Activated naive CD8-positive, alpha-beta T cell treated with anti-CD3 and anti-CD28 coated beads for 36 hours (primary cell): Measurements from ENCODE around the gene SLC66A2. TPM values are rescaled to one million over a fixed set of nuclear protein-coding genes. Genes with fewer than 3 reads are reported as not detected.
"Not testable (repeated sequence)": the region's sequence is repeated elsewhere in the genome, so short reads cannot be mapped to it uniquely, and the experiment has no call there.

Source experiments
- DNase-seq: peaks from one replicate; pipeline ENCODE4 v3.0.0; 2021
- H3K27ac Mint-ChIP-seq: one replicate; pipeline ENCODE4 v1.8.0; 2022; ENCODE audit warnings: mild to moderate bottlenecking, moderate library complexity, mixed read lengths
- H3K27me3 Mint-ChIP-seq: one replicate; pipeline ENCODE4 v1.8.0; 2022; ENCODE audit warnings: mild to moderate bottlenecking, mixed read lengths
- H3K36me3 Mint-ChIP-seq: one replicate; pipeline ENCODE4 v1.8.0; 2021; ENCODE audit warnings: mild to moderate bottlenecking, mixed read lengths
- H3K4me1 Mint-ChIP-seq: one replicate; pipeline ENCODE4 v1.8.0; 2021; ENCODE audit warnings: mixed read lengths
- H3K4me3 Mint-ChIP-seq: one replicate; pipeline ENCODE4 v1.8.0; 2022; ENCODE audit warnings: mild to moderate bottlenecking, moderate library complexity, mixed read lengths
- H3K9me3 Mint-ChIP-seq: one replicate; pipeline ENCODE4 v1.8.0; 2022; ENCODE audit warnings: mixed read lengths
- total RNA-seq, 2 experiments: library from RNA; stranded (reverse); gene quantifications; one replicate each; pipeline ENCODE4 v1.2.3, GENCODE V29; 2021

Gene SLC66A2
- total RNA-seq, 2 experiments from 2014 or later: 30.0 to 30.2 TPM

DNA sequence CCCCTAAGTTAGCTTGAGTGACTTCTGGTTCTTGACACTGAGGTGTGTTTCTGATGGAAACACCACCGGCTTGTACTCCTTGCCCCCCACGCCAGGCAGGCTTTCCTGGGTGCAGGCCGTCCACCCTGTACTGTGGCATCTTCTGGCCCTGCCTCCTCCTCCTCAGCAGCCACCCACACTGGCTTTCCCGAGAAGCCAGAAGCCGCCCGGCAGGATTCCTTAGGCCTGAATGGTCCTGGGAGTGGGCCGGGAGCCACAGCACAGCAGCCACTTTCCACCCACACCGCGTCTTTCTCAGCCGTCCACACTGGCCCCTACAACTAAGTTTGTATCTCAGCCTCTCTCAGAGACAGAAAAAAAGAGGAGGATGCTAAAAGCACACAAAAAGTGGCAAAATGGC lies 10.9 kb upstream of the SLC66A2 start:
- H3K36me3 Mint-ChIP-seq: peaks cover 8% of the 10 kb centered on the region
- no peaks in the 10 kb centered on the region for H3K27me3 Mint-ChIP-seq
- H3K4me3 Mint-ChIP-seq: no peak overlapping the region
- no peaks in the 10 kb centered on the region for H3K9me3 Mint-ChIP-seq
- DNase-seq: no peak
- no peak overlapping the region for H3K27ac Mint-ChIP-seq
- H3K4me1 Mint-ChIP-seq: peaks cover 29% of the 10 kb centered on the region

DNA sequence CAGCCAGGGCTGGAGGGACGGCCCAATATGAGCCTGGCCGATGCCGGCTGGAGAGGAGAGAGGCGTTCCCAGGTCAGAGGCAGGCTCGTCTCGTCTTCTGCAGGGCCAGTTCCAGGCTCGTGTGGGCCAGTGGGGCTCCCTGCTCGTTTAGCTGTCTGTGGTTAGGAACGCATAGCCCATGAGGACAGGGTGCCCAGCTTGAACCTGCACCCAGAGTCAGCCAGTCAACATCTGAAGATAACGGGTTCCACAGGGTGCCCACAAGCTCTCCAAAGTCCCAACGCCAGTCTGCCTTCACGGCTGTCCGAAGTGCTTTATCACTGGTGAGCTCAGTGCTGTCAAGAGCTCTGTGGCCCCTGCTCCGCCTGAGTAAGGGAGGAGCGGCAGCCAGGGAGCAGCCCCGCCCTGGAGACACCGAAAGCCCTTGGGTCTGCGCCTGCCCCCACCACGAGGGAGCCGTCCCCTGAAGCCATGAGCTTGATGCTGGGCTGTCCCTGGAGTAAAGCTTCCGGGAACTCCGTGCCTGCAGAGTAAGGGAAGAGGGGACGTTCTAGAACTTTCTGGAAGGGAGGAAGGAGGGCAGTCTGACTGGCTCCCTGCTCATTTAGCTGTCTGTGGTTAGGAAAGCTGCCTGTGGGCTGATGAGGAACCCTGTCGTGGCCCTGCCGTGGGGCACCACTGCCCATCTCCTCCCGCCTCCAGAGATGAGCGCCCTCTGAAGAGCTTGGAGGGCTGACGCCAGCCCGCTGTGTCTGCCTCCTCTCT lies 10.3 kb upstream of the SLC66A2 start:
- DNase-seq: no peak
- no peak overlapping the region for H3K4me3 Mint-ChIP-seq
- no peak overlapping the region for H3K27ac Mint-ChIP-seq
- H3K9me3 Mint-ChIP-seq: no peaks in the 10 kb centered on the region
- H3K4me1 Mint-ChIP-seq: peaks cover 27% of the 10 kb centered on the region
- H3K36me3 Mint-ChIP-seq: peaks cover 5% of the 10 kb centered on the region
- no peaks in the 10 kb centered on the region for H3K27me3 Mint-ChIP-seq

DNA sequence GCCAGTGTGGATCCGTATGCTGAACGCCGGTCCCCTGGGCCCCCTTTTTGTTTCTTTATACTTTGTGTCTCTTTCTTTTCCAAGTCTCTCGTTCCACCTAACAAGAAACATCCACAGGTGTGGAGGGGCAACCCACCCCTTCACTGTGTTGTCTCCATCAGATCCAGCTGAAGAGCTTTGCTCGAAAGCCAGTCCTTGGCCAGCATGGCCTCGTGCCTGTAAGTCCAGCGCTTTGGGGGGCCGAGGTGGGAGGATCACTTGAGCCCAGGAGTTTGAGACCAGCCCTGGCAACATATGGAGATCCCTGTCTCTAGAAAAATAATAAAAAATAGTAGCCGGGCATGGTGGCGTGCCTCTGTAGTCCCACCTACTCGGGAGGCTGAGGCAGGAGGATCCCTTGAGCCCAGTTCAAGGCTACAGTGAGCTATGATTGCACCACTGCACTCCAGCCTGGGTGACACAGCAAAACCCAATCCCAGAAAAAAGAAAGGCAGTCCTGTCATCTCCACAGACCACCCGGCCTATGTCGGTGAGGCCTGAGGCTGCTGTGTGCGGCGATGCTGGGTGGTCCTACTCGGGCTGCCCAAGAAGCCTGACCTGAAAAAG lies 9.6 kb upstream of the SLC66A2 start:
- Mint-ChIP-seq H3K9me3 (no peaks in the 10 kb centered on the region), H3K4me3 (no peak overlapping the region), H3K27ac (no peak overlapping the region), H3K27me3 (no peaks in the 10 kb centered on the region), H3K36me3 (peaks cover 5% of the 10 kb centered on the region), H3K4me1 (peaks cover 27% of the 10 kb centered on the region)
- DNase-seq: no peak

DNA sequence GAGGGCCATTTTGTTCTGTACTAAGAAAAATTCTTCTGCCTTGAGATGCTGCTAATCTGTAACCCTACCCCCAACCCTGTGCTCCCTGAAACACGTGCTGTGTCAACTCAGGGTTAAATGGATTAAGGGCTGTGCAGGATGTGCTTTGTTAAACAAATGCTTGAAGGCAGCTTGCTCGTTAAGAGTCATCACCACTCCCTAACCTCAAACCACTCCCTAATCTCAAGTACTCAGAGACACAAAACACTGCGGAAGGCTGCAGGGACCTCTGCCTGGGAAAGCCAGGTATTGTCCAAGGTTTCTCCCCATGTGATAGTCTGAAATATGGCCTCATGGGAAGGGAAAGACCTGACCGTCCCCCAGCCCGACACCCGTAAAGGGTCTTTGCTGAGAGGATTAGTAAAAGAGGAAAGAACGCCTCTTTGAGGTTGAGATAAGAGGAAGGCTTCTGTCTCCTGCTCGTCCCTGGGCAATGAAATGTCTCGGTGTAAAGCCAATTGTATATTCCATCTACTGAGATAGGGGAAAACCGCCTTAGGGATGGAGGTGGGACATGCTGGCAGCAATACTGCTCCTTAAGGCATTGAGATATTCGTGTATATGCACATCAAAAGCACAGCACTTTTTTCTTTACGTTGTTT lies 8.8 kb upstream of the SLC66A2 start:
- DNase-seq, H3K36me3 Mint-ChIP-seq, H3K4me3 Mint-ChIP-seq, H3K9me3 Mint-ChIP-seq, H3K27me3 Mint-ChIP-seq, H3K27ac Mint-ChIP-seq: not testable (repeated sequence)
- H3K4me1 Mint-ChIP-seq: peaks cover 23% of the 10 kb centered on the region

DNA sequence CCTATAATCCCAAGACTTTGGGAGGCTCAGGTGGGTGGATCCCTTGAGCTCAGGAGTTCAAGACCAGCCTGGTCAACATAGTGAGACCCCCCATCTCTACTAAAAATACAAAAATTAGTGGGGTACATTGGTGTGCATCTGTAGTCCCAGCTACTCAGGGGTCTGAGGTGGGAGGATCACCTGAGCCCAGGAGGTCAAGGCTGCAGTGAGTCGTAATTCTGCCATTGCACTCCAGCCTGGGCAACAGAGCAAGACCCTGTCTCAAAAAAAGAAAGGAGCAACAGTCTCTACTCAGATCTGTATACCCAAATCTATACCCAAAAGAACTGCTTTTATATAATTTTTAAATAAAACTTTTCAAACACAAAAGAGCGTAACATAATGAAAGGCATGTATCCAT lies 7.5 kb upstream of the SLC66A2 start:
- Mint-ChIP-seq H3K27me3 (no peaks in the 10 kb centered on the region), H3K36me3 (no peaks in the 10 kb centered on the region), H3K4me1 (peaks cover 22% of the 10 kb centered on the region), H3K9me3 (no peaks in the 10 kb centered on the region), H3K27ac (no peak overlapping the region), H3K4me3 (no peak overlapping the region)
- no peak for DNase-seq

DNA sequence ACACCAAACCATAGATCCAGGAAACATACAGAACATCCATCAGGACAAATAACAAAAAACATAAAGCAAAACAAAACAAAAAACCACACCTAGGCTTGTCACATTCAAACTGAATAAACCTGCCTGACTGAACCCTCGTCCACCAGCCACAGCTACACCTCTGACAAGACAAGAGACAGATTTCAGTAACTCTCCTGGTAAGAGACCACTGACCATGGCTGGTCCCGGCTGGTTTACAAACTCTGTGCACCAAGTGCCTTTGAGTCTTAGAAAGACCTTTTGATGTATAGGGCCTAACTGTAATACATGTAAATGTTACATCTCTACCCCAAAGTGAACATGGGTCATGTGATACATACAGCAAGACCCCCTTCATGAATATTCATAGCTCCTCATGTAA lies 4.8 kb upstream of the SLC66A2 start:
- H3K36me3 Mint-ChIP-seq: no peaks in the 10 kb centered on the region
- H3K27me3 Mint-ChIP-seq: no peaks in the 10 kb centered on the region
- H3K4me3 Mint-ChIP-seq: no peak overlapping the region
- no peaks in the 10 kb centered on the region for H3K9me3 Mint-ChIP-seq
- H3K4me1 Mint-ChIP-seq: peaks cover 11% of the 10 kb centered on the region
- H3K27ac Mint-ChIP-seq: no peak overlapping the region
- no peak for DNase-seq

DNA sequence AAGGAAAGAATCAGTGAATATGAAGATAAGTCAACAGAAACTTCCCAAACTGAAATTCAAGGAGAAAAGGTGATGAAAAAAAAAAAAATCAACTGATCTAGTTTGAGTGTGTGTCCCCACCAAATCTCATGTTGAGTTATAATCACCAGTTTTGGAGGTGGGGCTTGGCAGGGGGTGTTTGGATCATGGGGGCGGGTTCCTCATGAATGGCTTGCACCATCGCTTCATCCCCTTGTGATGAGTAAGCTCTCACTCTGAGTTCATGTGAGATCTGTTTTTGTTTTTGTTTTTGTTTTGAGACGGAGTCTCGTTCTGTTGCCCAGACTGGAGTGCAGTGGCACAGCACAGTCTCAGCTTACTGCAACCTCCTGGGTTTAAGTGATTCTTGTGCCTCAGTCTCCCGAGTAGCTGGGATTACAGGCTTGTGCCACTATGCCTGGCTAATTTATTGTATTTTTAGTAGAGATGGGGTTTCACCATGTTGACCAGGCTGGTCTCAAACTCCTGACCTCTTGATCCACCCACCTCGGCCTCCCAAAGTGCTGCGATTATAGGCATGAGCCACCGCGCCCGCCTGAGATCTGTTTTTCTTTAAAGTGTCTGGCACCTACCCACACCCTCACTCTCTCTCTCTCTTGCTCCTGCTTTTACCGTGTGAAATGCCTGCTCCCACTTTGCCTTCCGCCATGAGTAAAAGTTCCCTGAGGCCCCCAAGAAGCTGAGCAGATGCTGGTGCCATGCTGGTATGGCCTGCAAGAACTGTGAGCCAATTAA lies 4.0 kb upstream of the SLC66A2 start:
- DNase-seq: no peak
- no peaks in the 10 kb centered on the region for H3K27me3 Mint-ChIP-seq
- no peaks in the 10 kb centered on the region for H3K9me3 Mint-ChIP-seq
- no peak overlapping the region for H3K27ac Mint-ChIP-seq
- peaks cover 2% of the 10 kb centered on the region for H3K36me3 Mint-ChIP-seq
- H3K4me3 Mint-ChIP-seq: no peak overlapping the region
- peaks cover 7% of the 10 kb centered on the region for H3K4me1 Mint-ChIP-seq

DNA sequence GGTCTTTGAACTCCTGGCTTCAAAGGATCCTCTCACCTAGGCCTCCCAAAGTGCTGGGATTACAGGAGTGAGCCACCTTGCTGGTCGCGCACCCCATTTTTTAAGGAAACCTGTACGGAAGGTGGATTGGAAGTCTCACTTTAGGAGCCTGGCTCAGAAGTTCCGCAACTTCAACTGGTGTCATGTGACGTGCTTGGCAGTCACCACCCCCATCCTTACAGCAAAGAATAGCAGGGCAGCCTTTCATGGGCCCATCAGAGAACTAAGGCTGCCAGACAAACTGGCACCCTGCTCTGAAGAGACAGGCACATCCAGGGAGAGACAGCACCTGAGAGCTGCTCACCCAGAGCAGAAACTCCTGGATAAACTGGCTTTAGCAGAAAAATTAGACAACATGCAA lies 3.3 kb upstream of the SLC66A2 start:
- no peaks in the 10 kb centered on the region for H3K9me3 Mint-ChIP-seq
- H3K27me3 Mint-ChIP-seq: no peaks in the 10 kb centered on the region
- no peak overlapping the region for H3K4me3 Mint-ChIP-seq
- peaks cover 7% of the 10 kb centered on the region for H3K4me1 Mint-ChIP-seq
- H3K27ac Mint-ChIP-seq: no peak overlapping the region
- peaks cover 4% of the 10 kb centered on the region for H3K36me3 Mint-ChIP-seq
- no peak for DNase-seq

DNA sequence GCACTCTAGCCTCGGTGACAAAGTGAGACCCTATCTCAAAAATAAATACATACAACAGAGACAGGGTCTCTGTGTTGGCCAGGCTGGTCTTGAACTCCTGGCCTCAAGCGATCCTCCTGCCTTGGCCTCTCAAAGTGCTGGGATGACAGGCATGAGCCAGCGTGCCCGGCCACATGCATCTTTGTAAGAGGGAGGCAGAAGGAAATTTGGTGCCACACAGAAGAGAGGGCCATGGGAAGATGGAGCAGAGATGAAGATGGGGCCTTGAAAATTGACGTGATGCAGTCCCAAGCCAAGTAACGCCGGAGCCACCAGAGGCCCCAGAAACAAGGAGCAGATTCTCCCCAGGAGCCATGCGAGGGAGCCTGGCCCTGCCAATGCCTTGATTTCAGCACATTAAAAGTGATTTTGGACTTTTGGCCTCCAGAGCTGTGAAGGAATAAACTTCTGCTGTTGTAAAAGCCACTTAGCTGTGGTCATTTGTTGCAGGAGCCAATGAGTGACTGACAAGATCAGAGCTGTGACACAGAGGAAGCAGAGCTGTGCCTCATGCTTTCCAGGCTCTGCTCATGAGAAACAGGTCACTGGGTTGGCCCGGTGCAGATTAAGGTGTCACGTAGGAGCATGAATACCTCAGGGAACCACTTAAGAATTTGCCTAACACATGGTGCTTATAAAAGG lies 2.7 kb upstream of the SLC66A2 start:
- DNase-seq: no peak
- Mint-ChIP-seq H3K9me3 (no peaks in the 10 kb centered on the region), H3K4me3 (no peak overlapping the region), H3K27ac (peak overlapping the region; percentile 28), H3K36me3 (peaks cover 5% of the 10 kb centered on the region), H3K4me1 (peaks cover 11% of the 10 kb centered on the region), H3K27me3 (no peaks in the 10 kb centered on the region)

DNA sequence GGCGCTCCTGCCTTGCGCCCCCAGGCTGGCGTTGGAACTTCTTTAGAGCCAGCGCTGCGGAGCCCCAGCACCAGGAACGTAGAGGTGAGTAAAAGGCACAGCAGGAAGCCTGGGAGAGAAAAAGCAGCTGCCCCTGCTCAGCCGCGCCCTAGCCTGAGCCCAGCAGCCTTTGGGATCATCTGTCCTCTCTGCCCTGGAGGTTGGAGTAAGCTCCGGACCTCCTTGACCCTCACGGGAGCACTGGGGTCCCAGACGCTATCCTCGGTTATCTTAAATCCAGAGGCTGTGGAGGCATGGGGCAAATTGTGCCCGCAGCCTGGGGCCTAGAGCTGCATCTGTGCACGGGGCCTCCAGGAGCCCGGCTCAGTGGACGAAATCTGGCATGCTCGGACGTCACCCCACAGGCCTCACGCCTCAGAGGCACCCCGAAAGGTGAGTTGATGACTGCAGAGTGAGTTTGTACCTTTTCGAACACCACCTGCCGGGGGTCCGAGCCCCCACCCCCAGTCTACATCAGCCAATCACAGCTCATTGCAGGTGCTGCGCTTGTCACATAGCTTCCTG lies 1.6 kb upstream of the SLC66A2 start:
- no peak for DNase-seq
- H3K27me3 Mint-ChIP-seq: no peaks in the 10 kb centered on the region
- peak overlapping the region; percentile 29 for H3K4me3 Mint-ChIP-seq
- no peaks in the 10 kb centered on the region for H3K9me3 Mint-ChIP-seq
- H3K4me1 Mint-ChIP-seq: peaks cover 15% of the 10 kb centered on the region
- H3K36me3 Mint-ChIP-seq: peaks cover 11% of the 10 kb centered on the region
- no peak overlapping the region for H3K27ac Mint-ChIP-seq

DNA sequence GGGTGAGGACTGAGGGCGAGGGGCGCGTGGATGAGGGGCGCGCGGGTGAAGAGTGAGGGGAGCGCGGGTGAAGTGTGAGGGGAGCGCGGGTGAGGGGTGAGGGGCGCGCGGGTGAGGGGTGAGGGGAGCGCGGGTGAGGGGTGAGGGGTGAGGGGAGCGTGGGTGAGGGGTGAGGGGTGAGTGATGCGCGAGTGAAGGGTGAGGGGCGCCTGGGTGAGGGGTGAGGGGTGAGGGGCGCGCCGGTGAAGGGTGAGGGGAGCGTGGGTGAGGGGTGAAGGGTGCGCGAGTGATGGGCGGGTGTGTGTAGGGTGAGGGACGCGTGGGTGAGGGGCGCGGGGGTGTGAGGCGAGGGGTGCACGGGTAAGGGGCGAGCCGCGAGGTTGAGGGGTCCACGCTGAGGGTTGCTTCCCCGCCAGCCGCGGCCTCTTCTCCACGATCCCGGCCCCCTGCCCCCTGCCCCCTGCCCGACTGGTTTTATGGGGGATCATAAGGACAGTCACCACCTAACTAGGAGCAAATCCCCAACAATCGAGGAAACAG lies 1.1 kb upstream of the SLC66A2 start:
- Mint-ChIP-seq H3K4me3 (no peak overlapping the region), H3K36me3 (peaks cover 11% of the 10 kb centered on the region), H3K27me3 (no peaks in the 10 kb centered on the region), H3K27ac (no peak overlapping the region), H3K9me3 (no peaks in the 10 kb centered on the region), H3K4me1 (peaks cover 15% of the 10 kb centered on the region)
- DNase-seq: no peak

DNA sequence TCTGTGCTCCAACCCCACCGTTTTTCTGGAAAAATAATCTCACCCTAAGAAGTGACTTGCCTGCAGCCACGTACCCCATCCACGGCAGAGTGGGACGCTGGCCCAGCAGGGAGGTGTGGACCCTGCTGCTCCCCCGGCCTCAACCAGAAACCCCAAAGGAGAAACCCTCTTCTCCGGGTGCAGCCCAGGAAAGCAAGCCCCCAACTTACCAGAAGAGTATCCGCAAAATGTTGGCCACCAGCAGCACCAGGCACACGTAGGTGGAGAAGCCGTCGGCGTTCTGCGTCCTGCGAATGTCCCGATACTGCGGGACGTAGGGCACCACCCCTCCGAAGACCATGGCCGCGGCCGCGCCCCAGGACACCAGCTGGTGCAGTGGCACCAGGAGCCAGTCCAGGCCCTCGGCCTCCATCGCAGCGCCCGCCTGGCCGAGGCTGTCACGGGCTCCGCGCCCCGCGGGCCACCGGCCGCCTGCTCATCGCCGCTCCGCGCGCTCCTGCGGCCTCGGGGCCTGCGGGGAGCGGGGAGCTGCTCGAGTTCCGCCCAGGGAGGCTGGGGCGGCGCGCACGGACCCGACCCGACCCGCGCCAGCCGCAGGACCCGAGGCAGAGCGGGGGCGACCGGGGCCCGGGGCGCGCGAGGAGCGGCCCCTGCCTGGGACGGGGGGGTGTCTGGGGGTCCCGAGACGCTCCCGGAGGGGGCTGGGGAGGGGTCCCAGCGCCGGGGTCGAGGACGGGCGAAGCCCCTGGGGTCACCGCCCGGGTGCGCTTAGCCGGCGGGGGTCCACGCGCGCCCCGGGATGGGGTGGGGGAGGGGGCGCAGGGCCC lies 725 bp downstream of the SLC66A2 start:
- Mint-ChIP-seq H3K27ac (peak overlapping the region; percentile 54), H3K9me3 (no peaks in the 10 kb centered on the region), H3K27me3 (no peaks in the 10 kb centered on the region), H3K4me3 (peak overlapping the region; percentile 84), H3K36me3 (peaks cover 11% of the 10 kb centered on the region), H3K4me1 (peaks cover 25% of the 10 kb centered on the region)
- peak; percentile 46 for DNase-seq

DNA sequence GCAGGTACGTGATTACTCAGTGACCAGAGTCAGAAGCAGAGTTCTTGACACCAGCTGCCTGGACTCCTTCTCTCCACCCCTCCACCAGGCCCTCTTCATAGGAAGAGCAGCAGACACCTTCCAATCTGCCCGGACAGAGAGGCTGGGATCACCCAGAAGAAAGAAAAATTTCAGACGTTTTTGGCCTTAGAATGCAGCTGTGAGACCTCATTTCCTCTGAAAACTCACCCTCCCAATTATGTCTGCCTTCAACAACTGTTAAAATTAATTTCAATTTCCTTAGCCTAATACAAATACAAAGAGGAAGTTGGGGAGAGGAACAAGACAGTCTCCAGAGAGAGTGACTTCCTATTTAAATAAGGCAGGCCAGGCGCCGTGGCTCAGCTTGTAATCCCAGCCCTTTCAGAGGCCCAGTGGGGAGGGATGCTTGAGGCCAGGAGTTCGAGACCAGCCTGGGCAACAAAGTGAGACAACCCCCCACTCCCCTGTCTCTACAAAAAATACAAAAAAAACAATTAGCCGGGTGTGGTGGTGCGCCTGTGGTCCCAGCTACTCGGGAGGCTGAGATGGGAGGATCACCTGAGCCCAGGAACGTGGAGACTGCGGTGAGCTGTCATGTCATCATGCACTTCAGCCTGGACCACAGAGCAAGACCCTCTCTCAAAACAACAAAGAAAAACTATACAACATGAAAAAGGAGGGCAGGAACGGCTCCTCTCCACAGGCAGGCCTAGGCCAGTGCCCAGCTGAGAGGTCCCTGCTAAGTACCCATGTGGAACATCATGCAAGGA lies 1.6 kb downstream of the SLC66A2 start:
- Mint-ChIP-seq H3K27ac (peak overlapping the region; percentile 54), H3K36me3 (peaks cover 11% of the 10 kb centered on the region), H3K27me3 (no peaks in the 10 kb centered on the region), H3K4me3 (peak overlapping the region; percentile 84), H3K9me3 (no peaks in the 10 kb centered on the region), H3K4me1 (peaks cover 31% of the 10 kb centered on the region)
- DNase-seq: no peak
